HG02588 (cell line): ENCODE data around the gene DNAAF5.
"Not testable (repeated sequence)": the region's sequence is repeated elsewhere in the genome, so short reads cannot be mapped to it uniquely, and the experiment has no call there.

Source experiments
- ATAC-seq: cut with Tn5 transposase; IDR thresholded peaks from one replicate; pipeline ENCODE4 v1.9.1; 2021; ENCODE audit warnings: mild to moderate bottlenecking, moderate library complexity; ENCODE audit not compliant: unreplicated experiment

Gene DNAAF5

DNA sequence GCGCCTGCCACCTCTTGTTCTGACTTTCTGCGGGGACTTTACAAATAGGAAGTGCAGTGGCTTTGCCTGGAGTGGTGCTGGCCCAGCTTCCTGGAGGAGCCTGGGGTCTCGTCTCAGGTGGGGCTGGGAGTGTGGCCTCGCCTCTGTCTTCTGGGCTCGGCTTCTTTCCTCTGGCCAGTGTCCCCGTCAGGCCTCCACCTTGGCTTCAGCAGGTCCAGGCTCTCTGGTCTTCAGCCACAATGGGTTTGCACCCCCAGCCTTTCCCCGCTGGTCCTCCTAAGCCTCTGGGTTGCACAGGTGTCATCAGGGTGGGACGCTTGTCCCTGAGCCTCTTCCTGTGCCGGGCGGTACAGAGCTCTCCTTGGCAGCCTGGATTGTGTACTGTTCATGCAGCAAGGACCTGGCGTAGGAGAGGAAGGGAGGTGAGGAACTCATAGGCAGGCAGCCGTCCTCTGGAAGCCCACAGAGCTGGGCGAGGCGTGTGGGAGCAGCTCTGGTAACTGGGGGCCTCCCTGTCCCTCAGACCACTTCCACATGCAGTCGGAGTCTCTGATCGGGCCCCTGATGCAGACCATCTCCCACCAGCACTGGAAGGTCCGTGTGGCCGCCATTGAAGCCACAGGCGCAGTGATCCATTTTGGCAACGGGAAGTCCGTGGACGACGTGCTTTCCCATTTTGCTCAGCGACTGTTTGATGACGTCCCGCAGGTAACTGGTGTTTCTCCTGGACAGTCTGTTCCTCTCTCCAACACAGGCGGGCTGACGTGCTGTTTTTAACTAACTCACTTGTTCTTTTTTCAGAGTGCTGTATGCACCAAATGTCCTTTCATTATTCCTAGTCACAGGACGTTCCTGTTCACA is 2.9 kb downstream of the DNAAF5 start:
- no peak for ATAC-seq

DNA sequence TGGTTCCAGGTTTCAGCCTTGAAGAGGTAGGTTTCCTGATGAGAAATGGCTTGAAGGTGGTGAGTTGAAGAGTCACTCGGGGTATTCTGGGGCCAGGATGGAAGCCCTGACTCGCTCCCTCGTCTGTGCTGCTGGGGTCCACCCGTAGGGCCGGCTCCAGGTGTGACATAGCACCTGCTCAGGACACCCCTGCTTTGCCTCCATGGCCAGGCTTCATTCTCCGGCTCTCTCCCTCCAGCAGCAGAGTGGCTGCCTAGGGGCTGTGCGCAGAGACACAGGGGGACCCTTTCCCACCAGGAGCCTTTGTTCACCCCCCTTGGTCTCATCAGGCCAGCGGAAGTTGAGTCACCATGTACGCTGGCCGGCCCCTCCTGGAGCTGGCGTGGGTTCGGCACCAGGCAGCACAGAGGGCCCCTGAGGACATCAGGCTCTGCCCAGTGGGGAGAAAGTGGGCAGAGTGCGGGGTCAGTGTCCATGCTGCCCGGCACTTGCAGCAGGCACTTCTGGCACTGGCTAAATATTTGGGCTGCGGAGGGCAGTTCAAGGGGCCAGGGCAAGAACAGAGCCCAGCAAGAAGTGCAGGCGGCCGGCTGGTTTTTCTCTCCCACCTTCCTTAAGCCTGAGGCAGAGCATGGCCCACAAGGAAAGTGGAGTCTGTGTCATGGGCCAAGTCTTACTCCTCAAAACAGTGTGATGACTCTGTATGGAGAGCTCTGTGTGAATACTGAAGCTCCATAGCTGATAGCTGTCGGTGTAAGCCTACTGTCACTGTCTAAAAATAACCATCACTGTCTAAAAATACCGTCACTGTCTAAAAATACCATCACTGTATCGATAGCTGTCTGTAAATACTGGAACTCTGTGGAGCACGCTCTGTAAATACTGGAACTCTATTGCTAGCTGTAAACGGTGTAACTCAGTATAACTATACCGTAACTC is 4.3 kb downstream of the DNAAF5 start:
- no peak for ATAC-seq

DNA sequence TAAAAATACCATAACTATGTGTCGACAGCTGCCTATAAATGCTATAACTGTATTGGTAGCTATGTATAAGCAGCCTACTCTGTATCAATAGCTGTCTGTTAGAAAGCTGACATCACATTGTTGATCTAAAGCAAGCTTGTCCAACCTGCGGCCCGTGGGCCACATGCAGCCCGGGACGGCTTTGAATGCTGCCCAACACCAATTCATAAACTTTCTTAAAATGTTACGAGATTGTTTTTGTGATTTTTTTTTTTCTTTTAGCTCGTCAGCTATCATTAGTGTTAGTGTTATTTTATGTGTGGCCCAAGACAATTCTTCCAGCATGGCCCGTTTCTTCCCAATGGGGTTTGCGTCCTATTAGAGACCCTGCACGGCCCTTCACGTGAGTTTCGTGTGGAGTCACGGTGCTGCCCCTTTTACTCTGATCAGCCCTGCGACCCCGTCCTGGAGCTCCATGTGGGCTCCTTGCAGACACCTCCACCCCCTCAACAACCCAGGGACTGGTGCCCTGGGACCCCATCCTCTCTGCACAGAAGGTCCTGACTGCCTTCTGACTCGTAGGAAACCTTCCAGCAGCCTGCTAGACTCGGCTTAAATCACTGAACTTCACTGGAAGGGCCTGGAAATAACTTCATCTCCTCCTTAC is 5.1 kb downstream of the DNAAF5 start:
- no peak for ATAC-seq

GRCh38 chr7:732094-732541 is 5.6 kb downstream of the DNAAF5 start:
- no peak for ATAC-seq

- ATAC-seq = no peak
Measured at GRCh38 chr7:732556-732955, 6.1 kb downstream of the DNAAF5 start.

- ATAC-seq = no peak
Measured at GRCh38 chr7:734214-734613, 7.7 kb downstream of the DNAAF5 start.

GRCh38 chr7:734808-735207 is 8.3 kb downstream of the DNAAF5 start:
- ATAC-seq = no peak

GRCh38 chr7:738241-738640 is 11.7 kb downstream of the DNAAF5 start:
- ATAC-seq = no peak

GRCh38 chr7:738723-739454 is 12.4 kb downstream of the DNAAF5 start:
- ATAC-seq = no peak

DNA sequence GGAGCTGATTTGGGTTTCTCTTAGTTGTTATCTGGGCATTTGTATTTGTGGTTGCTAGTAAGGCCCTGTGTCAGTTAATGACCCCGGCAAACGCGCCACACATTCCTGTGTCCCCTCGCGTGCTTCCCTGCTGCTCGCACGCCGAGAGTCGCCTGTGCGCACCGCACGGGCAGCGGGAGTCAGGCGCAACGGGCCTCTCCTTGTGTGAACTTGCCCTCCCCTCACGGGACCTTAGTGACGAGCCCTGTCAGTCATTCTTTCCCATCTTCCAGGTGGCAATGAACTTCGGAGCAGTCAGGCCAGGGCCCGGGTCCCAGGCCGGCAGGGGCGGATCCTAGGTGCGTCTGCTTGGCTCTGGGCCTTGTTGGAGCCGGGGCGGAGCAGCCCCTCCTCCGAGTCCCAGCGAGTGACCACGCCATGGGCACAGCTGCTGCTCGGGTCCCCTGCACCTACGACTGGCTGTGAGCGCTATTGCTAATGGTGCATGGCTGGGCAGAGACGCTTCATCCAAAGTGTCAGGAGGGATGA is 13.0 kb downstream of the DNAAF5 start:
- ATAC-seq = no peak

GRCh38 chr7:739983-740942 is 13.8 kb downstream of the DNAAF5 start:
- ATAC-seq = no peak

- no peak for ATAC-seq
Measured at GRCh38 chr7:741191-741671, 14.7 kb downstream of the DNAAF5 start.

- ATAC-seq = no peak
Measured at GRCh38 chr7:741850-742249, 15.4 kb downstream of the DNAAF5 start.

GRCh38 chr7:742791-743190 is 16.3 kb downstream of the DNAAF5 start:
- no peak for ATAC-seq

- ATAC-seq = not testable (repeated sequence)
Measured at GRCh38 chr7:743341-744127, 17.0 kb downstream of the DNAAF5 start.

- ATAC-seq = not testable (repeated sequence)
Measured at GRCh38 chr7:744128-744520, 17.6 kb downstream of the DNAAF5 start.

- no peak for ATAC-seq
Measured at GRCh38 chr7:744854-745430, 18.4 kb downstream of the DNAAF5 start.
